IgD-negative memory B cell (primary cell): ENCODE data around the gene IDI2. TPM values are rescaled to one million over a fixed set of nuclear protein-coding genes. Genes with fewer than 3 reads are reported as not detected.
A peak's percentile ranks its signal among the peaks of the same experiment; 100 is the strongest.
"Not testable (repeated sequence)": the region's sequence is repeated elsewhere in the genome, so short reads cannot be mapped to it uniquely, and the experiment has no call there.

Experiments
- H3K27ac Mint-ChIP-seq, 3 donors: one replicate each; pipeline ENCODE4 v1.8.0; 2020 to 2022; ENCODE audit warnings: mild to moderate bottlenecking in 3 of 3, mixed read lengths in 3 of 3, moderate library complexity in 1 of 3
- H3K27me3 Mint-ChIP-seq: one replicate; pipeline ENCODE4 v1.8.0; 2021; ENCODE audit warnings: mixed read lengths
- H3K36me3 Mint-ChIP-seq: one replicate; pipeline ENCODE4 v1.8.0; 2020; ENCODE audit warnings: mild to moderate bottlenecking, mixed read lengths
- H3K4me1 Mint-ChIP-seq, 3 donors: one replicate each; pipeline ENCODE4 v1.8.0; 2020 to 2022; ENCODE audit warnings: mixed read lengths in 3 of 3, mild to moderate bottlenecking in 1 of 3
- H3K4me3 Mint-ChIP-seq, 4 donors: one replicate each; pipeline ENCODE4 v1.8.0; 2020 to 2022; ENCODE audit warnings: mild to moderate bottlenecking in 4 of 4, mixed read lengths in 4 of 4, moderate library complexity in 3 of 4
- H3K9me3 Mint-ChIP-seq, 3 donors: one replicate each; pipeline ENCODE4 v1.8.0; 2020 to 2021; ENCODE audit warnings: mixed read lengths in 3 of 3, mild to moderate bottlenecking in 1 of 3
- polyA plus RNA-seq: library from polyadenylated mRNA; unstranded; fragments of 300-500 nt; fragmentation: Illumina TruSeq; gene quantifications from one replicate; pipeline ENCODE4 v1.2.3, GENCODE V29; 2021

IDI2 gene
- not detected for polyA plus RNA-seq

DNA sequence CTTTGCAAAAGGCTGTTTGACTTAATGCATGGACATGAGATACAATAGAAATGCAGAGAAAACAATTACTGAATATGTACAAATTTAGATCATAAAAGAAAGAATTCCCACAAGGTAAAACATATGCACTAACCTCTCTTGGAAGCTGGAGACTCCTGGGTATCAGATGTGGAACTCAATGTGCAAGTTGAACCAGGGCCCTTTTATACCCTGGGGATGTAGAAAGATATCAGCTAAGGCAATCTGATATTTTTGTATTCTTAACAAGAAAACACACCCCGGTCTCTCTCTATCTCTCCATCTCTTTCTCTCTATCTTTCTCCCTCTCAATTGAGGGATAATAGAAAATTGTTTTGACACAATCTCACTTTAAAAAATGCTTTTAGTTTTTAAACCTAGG, at the start of gene IDI2:
Gene IDI2, minus strand, starts transcription at position 177 of the 400 bp plus-strand sequence. CDS start 1,136 bp downstream, outside the sequence.
- Mint-ChIP-seq H3K4me1 (peaks cover 0 to 4% (median 0%) of the 10 kb centered on the region in 3 donors), H3K27ac (no peak within 1 kb of the TSS), H3K4me3 (no peak within 1 kb of the TSS), H3K27me3 (no peaks in the 10 kb centered on the region), H3K9me3 (no peaks in the 10 kb centered on the region), H3K36me3 (peaks cover 3% of the 10 kb centered on the region)

GRCh38 chr10:1074748-1075308, 49.2 kb upstream of the IDI2 start:
- H3K9me3 Mint-ChIP-seq = no peaks in the 10 kb centered on the region
- H3K36me3 Mint-ChIP-seq = peaks cover 12% of the 10 kb centered on the region
- H3K27me3 Mint-ChIP-seq = no peaks in the 10 kb centered on the region
- H3K4me3 Mint-ChIP-seq = no peak overlapping the region
- H3K27ac Mint-ChIP-seq = peak overlapping the region in 1 of 3 donors; percentile 89
- H3K4me1 Mint-ChIP-seq = peaks cover 0 to 7% (median 2%) of the 10 kb centered on the region in 3 donors

- Mint-ChIP-seq H3K36me3 (peaks cover 10% of the 10 kb centered on the region), H3K4me3 (no peak overlapping the region), H3K27me3 (no peaks in the 10 kb centered on the region), H3K4me1 (peaks cover 0 to 10% (median 2%) of the 10 kb centered on the region in 3 donors), H3K9me3 (no peaks in the 10 kb centered on the region), H3K27ac (peak overlapping the region in 1 of 3 donors; percentile 89)
These were observed 48.5 kb upstream of the IDI2 start for GRCh38 chr10:1074052-1074747.

DNA sequence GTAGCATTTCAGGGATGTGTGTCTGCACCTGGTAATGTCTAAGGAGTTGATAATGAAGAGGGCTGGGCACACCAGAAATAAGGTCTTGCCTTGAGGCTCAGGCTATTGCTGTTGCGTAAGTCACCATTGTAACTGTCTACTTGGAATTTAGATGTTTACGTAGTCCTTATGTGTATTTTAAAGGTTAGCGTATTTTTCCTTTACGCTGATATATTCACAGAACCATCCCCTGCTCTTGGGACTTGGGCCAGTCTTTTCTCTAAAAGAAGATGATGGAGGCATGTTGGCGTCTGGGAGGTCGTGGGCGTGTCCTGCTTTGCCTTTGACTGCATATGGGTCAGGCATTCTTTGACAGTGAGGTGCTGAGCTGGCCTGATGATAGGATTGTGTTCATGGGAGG, 45.3 kb upstream of the IDI2 start:
- Mint-ChIP-seq H3K36me3 (peaks cover 8% of the 10 kb centered on the region), H3K27me3 (no peaks in the 10 kb centered on the region), H3K9me3 (no peaks in the 10 kb centered on the region), H3K4me1 (peaks cover 14 to 18% (median 18%) of the 10 kb centered on the region in 3 donors), H3K27ac (no peak overlapping the region), H3K4me3 (no peak overlapping the region)

- Mint-ChIP-seq H3K4me3 (no peak overlapping the region), H3K27me3 (no peaks in the 10 kb centered on the region), H3K9me3 (no peaks in the 10 kb centered on the region), H3K27ac (no peak overlapping the region), H3K4me1 (peaks cover 16 to 26% (median 17%) of the 10 kb centered on the region in 3 donors), H3K36me3 (peaks cover 9% of the 10 kb centered on the region)
These were observed 43.0 kb upstream of the IDI2 start for GRCh38 chr10:1068380-1069361.

GRCh38 chr10:1066734-1067133, 41.1 kb upstream of the IDI2 start:
- not testable (repeated sequence) for H3K27ac Mint-ChIP-seq, H3K27me3 Mint-ChIP-seq, H3K9me3 Mint-ChIP-seq, H3K36me3 Mint-ChIP-seq, H3K4me3 Mint-ChIP-seq
- peaks cover 20 to 31% (median 22%) of the 10 kb centered on the region in 3 donors for H3K4me1 Mint-ChIP-seq

DNA sequence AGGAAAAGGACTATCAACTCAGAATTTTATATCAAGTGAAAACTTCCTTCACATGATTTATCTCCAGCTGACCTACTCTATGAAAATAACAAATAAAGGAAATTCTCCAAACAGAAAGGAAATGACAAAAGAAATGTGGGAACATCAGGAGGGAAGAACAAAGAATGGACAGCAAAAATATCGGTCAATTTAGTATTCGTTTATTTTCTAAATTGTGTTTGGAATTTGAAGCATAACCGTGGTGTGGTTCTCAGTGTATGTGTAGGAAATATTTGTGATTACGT, 39.2 kb upstream of the IDI2 start:
- no peak overlapping the region for H3K4me3 Mint-ChIP-seq
- no peaks in the 10 kb centered on the region for H3K27me3 Mint-ChIP-seq
- H3K9me3 Mint-ChIP-seq = no peaks in the 10 kb centered on the region
- H3K36me3 Mint-ChIP-seq = peaks cover 5% of the 10 kb centered on the region
- peaks cover 24 to 44% (median 25%) of the 10 kb centered on the region in 3 donors for H3K4me1 Mint-ChIP-seq
- no peak overlapping the region for H3K27ac Mint-ChIP-seq

- Mint-ChIP-seq H3K27me3 (no peaks in the 10 kb centered on the region), H3K9me3 (no peaks in the 10 kb centered on the region), H3K4me3 (peak overlapping the region in 1 of 4 donors; percentile 74), H3K36me3 (peaks cover 5% of the 10 kb centered on the region), H3K4me1 (peaks cover 21 to 39% (median 27%) of the 10 kb centered on the region in 3 donors), H3K27ac (peak overlapping the region in 1 of 3 donors; percentile 86)
These were observed 37.7 kb upstream of the IDI2 start for GRCh38 chr10:1063232-1063865.

DNA sequence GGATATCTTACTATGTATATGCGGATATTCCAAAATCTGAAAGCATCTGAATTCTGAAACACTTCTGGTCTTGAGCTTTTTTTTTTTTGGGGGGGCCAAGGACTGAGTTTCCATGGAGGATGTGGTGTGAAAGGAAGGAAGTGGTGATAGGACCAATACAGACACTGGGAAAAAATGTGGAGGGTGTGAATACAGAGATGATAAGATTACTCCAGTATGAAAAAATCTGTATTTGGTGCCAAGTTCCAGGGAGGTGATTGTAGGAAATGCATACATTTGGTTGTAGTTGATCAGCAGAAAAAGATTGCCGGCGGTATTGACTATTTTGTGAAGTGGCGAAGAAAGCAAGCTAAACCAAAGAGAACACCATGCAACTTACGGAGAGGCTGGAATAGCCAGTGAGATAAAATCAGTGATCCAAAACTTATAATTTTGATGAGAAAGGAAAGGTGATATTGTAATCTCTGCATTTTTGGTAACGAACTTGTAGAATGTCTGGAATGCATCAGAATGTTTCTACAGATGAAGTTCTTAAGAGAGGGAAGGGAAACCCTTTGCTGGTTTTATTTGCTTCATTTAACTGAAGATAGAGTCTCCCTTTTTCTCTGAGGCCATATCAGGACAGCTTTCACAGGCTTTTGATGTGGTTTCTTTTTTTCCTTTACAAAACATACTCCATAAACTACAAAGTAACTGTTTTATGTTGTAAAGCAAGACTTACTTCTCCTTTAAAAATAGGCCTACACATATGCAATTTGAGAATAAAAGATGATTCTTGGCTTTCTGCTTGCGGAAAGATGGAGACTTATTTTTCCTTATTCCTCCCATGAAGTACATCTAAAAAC, 36.5 kb upstream of the IDI2 start:
- Mint-ChIP-seq H3K27me3 (no peaks in the 10 kb centered on the region), H3K9me3 (no peaks in the 10 kb centered on the region), H3K4me3 (peak overlapping the region in 1 of 4 donors; percentile 38), H3K36me3 (peaks cover 5% of the 10 kb centered on the region), H3K27ac (peak overlapping the region in 2 of 3 donors; percentile 45 to 63), H3K4me1 (peaks cover 28 to 41% (median 29%) of the 10 kb centered on the region in 3 donors)

- H3K4me1 Mint-ChIP-seq = peaks cover 25 to 49% (median 31%) of the 10 kb centered on the region in 3 donors
- no peaks in the 10 kb centered on the region for H3K27me3 Mint-ChIP-seq
- peak overlapping the region in 3 of 4 donors; percentile 28 to 66 (median 48) for H3K4me3 Mint-ChIP-seq
- H3K9me3 Mint-ChIP-seq = no peaks in the 10 kb centered on the region
- H3K36me3 Mint-ChIP-seq = peaks cover 5% of the 10 kb centered on the region
- H3K27ac Mint-ChIP-seq = no peak overlapping the region
These were observed 34.2 kb upstream of the IDI2 start for GRCh38 chr10:1059902-1060301.

GRCh38 chr10:1058017-1058416, 32.4 kb upstream of the IDI2 start:
- peak overlapping the region; percentile 95 to 99 (median 98) for H3K4me3 Mint-ChIP-seq
- peak overlapping the region; percentile 90 to 100 (median 96) for H3K27ac Mint-ChIP-seq
- H3K4me1 Mint-ChIP-seq = peaks cover 28 to 59% (median 44%) of the 10 kb centered on the region in 3 donors
- H3K36me3 Mint-ChIP-seq = peaks cover 2% of the 10 kb centered on the region
- no peaks in the 10 kb centered on the region for H3K27me3 Mint-ChIP-seq
- no peaks in the 10 kb centered on the region for H3K9me3 Mint-ChIP-seq

DNA sequence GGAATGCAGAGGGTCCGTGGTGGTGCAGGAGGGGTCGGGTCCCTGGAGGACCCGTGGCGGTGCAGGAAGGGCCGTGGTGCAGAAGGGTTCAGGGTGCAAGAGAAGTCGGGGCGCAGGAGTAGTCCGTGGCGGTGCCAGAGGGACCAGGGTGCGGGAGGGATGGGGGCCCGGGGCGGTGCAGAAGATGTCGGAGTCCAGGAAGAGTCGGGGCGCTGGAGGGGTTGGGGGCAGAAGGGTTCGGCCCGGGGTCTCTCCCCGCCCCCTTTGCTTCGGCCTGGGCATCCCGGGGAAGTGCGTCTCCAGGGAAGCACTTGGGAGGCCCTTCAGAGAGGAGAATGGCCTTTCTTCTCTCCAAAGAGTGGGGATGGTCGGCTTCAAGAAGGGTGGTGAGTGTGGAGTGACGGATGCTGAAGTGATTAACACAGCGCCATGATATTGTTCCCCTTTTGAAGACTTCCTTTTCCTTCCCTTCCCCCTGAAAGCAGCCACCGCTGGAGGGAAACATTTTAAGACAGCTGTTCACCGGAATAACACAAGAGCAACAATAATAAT, 31.5 kb upstream of the IDI2 start:
- peaks cover 29 to 60% (median 46%) of the 10 kb centered on the region in 3 donors for H3K4me1 Mint-ChIP-seq
- H3K27me3 Mint-ChIP-seq = no peaks in the 10 kb centered on the region
- H3K4me3 Mint-ChIP-seq = peak overlapping the region; percentile 95 to 99 (median 98)
- no peaks in the 10 kb centered on the region for H3K9me3 Mint-ChIP-seq
- H3K36me3 Mint-ChIP-seq = peaks cover 2% of the 10 kb centered on the region
- H3K27ac Mint-ChIP-seq = peak overlapping the region; percentile 90 to 100 (median 96)

GRCh38 chr10:1056326-1057105, 30.9 kb upstream of the IDI2 start, which contains the start of gene WDR37:
TSS of gene WDR37 (plus strand) at chr10:1056385. CDS start at chr10:1072156, 15,771 bp downstream.
- H3K27me3 Mint-ChIP-seq = no peaks in the 10 kb centered on the region
- H3K9me3 Mint-ChIP-seq = no peaks in the 10 kb centered on the region
- H3K4me1 Mint-ChIP-seq = peaks cover 28 to 59% (median 46%) of the 10 kb centered on the region in 3 donors
- H3K36me3 Mint-ChIP-seq = no peaks in the 10 kb centered on the region
- H3K27ac Mint-ChIP-seq = peak within 1 kb of the TSS; percentile 95 to 100 (median 96)
- H3K4me3 Mint-ChIP-seq = peak within 1 kb of the TSS; percentile 95 to 99 (median 99)
